ENCODE measurements around the gene ABCC8.

- TF ChIP-seq EZH2 (IDR thresholded peaks at IDR 0.05) (no peak), POLR2AphosphoS5 (IDR thresholded peaks at IDR 0.05; ENCODE audit: borderline replicate concordance, low read depth, low read length) (no peak)
These were observed 87.3 kb downstream of the ABCC8 start for GRCh38 chr11:17389211-17389956.

Measured in SK-N-MC (cell line).